PC-9 (cell line): ENCODE data around the gene HSD11B1.

Experiments used
- CTCF ChIP-seq: fragments of 200-600 bp; sonication (generic); conservative IDR thresholded peaks from 2 replicates; pipeline ENCODE4 v1.6.1; 2017; ENCODE audit warnings: mixed run types, antibody characterized with exemption, mild to moderate bottlenecking, moderate library complexity
- EZH2 ChIP-seq: fragments of 200-600 bp; sonication (generic); IDR thresholded peaks from 2 replicates; pipeline ENCODE4 v1.8.0; 2017; ENCODE audit warnings: antibody characterized with exemption, low read depth

- TF ChIP-seq CTCF (no peak), EZH2 (no peak)
Measured at GRCh38 chr1:209723756-209724693, 19.4 kb downstream of the HSD11B1 start.
